Activated CD8-positive, alpha-beta T cell treated with anti-CD3 and anti-CD28 coated beads, Interleukin-2, amount 10 ng/mL, durations not matched to agents 7 days and 5 days (primary cell): Measurements from ENCODE around the gene IFT122. TPM values are rescaled to one million over a fixed set of nuclear protein-coding genes. Genes with fewer than 3 reads are reported as not detected.

Experiments
- ATAC-seq: fragments of 150-1000 bp; cut with Tn5 transposase; one replicate; pipeline ENCODE4 v1.10.0; 2021; ENCODE audit warnings: moderate library complexity
- CTCF ChIA-PET: fragments of 350-600 bp; sonication (Branson Sonifier 250); formaldehyde crosslinking; loops from one replicate; lab custom pipeline; 2021; ENCODE audit warnings: antibody characterized with exemption; lab: Charles Lee
- POLR2A ChIA-PET: fragments of 350-600 bp; sonication (Branson Sonifier 250); formaldehyde crosslinking; loops from one replicate; lab custom pipeline; 2021; ENCODE audit warnings: antibody characterized with exemption; lab: Charles Lee
- DNase-seq: peaks from one replicate; pipeline ENCODE4 v3.0.0-alpha.2; 2020
- H3K27ac Mint-ChIP-seq: one replicate; pipeline ENCODE4 v1.8.0; 2021; ENCODE audit warnings: mild to moderate bottlenecking, mixed read lengths
- H3K27me3 Mint-ChIP-seq: one replicate; pipeline ENCODE4 v1.8.0; 2021; ENCODE audit warnings: low read depth, mixed read lengths
- H3K36me3 Mint-ChIP-seq: one replicate; pipeline ENCODE4 v1.8.0; 2021; ENCODE audit warnings: low read depth, mixed read lengths
- H3K4me1 Mint-ChIP-seq: one replicate; pipeline ENCODE4 v1.8.0; 2021; ENCODE audit warnings: low read depth, mixed read lengths
- H3K4me3 Mint-ChIP-seq: one replicate; pipeline ENCODE4 v1.8.0; 2021; ENCODE audit warnings: mild to moderate bottlenecking, mixed read lengths
- H3K9me3 Mint-ChIP-seq: one replicate; pipeline ENCODE4 v1.8.0; 2022; ENCODE audit warnings: mixed read lengths; ENCODE audit not compliant: insufficient read depth
- total RNA-seq, 2 experiments: library from RNA; stranded (reverse); gene quantifications; one replicate each; pipeline ENCODE4 v1.2.3, GENCODE V29; 2021

IFT122 gene
- total RNA-seq, 2 experiments from 2014 or later, result 22.3 to 25.6 TPM

DNA sequence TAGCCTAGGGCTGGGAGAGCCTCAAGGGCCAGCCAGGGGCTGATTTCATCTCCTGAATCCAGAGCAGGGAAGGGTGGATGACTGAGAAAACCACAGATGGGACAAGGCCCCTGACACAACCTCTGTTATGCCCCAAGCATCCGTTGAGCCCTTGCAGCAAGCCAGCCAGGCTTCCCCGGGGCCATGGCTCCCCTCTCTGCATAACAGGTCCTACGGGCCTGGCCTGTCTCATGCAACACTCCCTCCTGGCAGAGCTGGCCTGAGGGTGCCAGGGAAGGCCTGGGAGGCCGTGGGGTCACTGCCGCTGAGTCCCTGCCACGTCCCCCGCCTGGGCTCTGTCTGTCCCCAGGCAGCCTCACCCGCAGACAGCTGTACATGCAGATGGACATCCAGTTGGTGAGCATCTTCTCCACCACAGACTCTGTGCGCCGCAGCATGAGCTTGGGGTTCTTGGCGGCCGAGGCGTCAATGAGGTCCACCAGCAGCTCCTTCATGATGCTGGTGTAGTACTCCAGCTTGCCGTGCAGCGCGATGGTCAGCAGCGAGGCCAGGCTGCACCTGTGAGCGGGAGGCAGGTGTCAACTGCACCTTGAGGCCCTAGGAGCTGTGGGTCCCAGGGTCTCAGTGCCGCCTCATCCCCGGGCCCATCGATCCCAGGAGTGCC lies 125.1 kb downstream of the IFT122 start:
- no peak overlapping the region for H3K4me3 Mint-ChIP-seq
- DNase-seq (no peak), ATAC-seq (no peak)
- H3K27ac Mint-ChIP-seq, result no peak overlapping the region
- no peaks in the 10 kb centered on the region for H3K4me1 Mint-ChIP-seq
- ChIA-PET POLR2A (no interaction called here), CTCF (no interaction called here)
- no peaks in the 10 kb centered on the region for H3K36me3 Mint-ChIP-seq
- H3K27me3 Mint-ChIP-seq, result peaks cover 5% of the 10 kb centered on the region
- H3K9me3 Mint-ChIP-seq, result no peaks in the 10 kb centered on the region

DNA sequence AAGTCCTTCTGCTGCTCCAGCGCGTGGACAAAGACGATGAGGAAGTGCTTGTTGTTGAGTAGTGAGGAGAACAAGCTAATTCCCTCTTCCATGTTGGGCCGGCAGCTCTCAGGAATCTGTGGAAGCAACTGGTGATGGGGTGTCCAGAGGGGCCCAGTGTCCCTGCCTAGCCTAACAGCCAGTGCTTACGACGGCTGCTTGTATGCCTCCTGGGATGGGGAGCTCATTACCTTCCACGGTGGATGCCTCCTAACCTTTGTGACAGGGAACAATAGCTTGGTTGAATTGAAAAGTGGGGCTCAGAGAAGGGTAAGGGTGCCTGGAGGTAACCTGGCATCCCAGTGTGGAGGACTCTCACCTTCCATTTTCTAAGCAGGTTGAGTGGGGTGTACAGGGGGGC lies 125.9 kb downstream of the IFT122 start:
- H3K4me1 Mint-ChIP-seq, result no peaks in the 10 kb centered on the region
- H3K36me3 Mint-ChIP-seq, result no peaks in the 10 kb centered on the region
- DNase-seq, result no peak
- H3K9me3 Mint-ChIP-seq, result no peaks in the 10 kb centered on the region
- ChIA-PET POLR2A (no interaction called here), CTCF (no interaction called here)
- no peak overlapping the region for H3K4me3 Mint-ChIP-seq
- no peak overlapping the region for H3K27ac Mint-ChIP-seq
- no peak for ATAC-seq
- H3K27me3 Mint-ChIP-seq, result peaks cover 5% of the 10 kb centered on the region

DNA sequence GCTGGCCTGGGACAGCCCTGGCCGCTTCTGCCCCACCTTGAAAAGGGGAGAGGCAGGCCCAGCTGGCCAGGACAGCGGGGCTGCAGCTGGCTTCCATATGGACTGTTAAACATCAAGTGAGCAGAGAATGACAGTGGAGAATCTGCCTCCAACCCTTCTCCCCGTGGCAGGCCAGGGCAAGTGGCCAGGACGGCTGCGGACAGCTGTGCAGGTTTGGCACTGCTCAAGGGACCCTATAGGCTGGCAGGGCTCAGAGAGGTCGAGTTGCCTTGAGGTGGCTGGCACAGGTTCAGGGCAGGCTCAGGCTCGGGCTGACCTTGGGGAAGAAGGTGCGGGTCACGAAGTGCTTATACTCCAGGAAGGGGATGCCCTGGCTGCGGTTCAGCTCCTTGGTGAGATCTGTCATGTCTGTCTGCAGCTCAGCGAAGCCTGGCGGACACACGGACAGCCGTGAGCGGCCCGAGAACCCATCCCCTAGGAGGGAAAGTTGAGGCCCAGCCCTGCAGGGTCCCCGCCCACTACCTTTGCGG lies 127.2 kb downstream of the IFT122 start:
- no peak overlapping the region for H3K4me3 Mint-ChIP-seq
- ATAC-seq (no peak), DNase-seq (no peak)
- H3K4me1 Mint-ChIP-seq, result no peaks in the 10 kb centered on the region
- peaks cover 5% of the 10 kb centered on the region for H3K27me3 Mint-ChIP-seq
- POLR2A ChIA-PET, result no interaction called here
- CTCF ChIA-PET, result no interaction called here
- no peaks in the 10 kb centered on the region for H3K9me3 Mint-ChIP-seq
- no peak overlapping the region for H3K27ac Mint-ChIP-seq
- no peaks in the 10 kb centered on the region for H3K36me3 Mint-ChIP-seq

DNA sequence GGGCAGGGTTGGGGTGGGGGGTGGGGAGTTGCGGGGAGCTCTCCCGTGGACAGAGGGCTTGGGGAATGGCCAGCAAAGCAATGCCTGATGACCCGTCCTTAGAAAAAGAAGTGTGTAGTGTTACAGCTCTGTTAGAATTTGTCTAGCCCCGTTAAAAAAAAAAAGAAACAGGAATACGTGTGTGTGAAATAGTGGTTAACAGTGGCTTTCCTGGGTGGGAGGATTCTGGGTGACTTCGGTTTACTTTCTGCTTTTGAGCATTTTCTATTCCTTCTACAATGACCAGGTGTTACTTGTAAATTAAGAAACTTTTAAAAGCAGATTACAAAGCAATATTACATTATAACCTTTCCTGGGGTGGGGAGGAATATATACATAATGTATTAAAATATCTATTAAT lies 127.9 kb downstream of the IFT122 start:
- POLR2A ChIA-PET, result no interaction called here
- ATAC-seq, result no peak
- Mint-ChIP-seq H3K4me3 (no peak overlapping the region), H3K36me3 (no peaks in the 10 kb centered on the region), H3K9me3 (no peaks in the 10 kb centered on the region), H3K27ac (no peak overlapping the region), H3K27me3 (peaks cover 5% of the 10 kb centered on the region), H3K4me1 (no peaks in the 10 kb centered on the region)
- DNase-seq, result no peak
- CTCF ChIA-PET, result no interaction called here

DNA sequence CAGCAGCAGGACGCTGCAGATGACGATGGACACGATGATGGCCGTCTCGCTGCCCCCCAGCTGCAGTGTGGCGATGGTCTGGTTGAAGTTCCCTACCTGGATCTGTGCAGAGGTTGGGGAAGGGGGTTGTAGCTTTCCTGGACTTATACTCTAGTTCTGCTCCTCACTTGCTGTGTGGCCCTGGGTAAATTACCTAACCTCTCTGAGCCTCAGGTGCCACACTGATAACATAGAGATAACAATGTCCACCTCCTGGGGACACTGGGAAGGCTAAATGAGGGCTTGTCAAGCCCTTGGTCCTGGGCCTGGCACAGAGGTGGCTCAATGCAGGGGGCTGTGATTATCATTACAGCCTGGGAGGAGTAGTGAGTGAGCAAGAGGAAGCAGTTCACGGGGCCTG lies 129.8 kb downstream of the IFT122 start:
- no peaks in the 10 kb centered on the region for H3K9me3 Mint-ChIP-seq
- DNase-seq (no peak), ATAC-seq (no peak)
- H3K36me3 Mint-ChIP-seq, result no peaks in the 10 kb centered on the region
- peaks cover 5% of the 10 kb centered on the region for H3K27me3 Mint-ChIP-seq
- H3K27ac Mint-ChIP-seq, result no peak overlapping the region
- H3K4me3 Mint-ChIP-seq, result no peak overlapping the region
- ChIA-PET POLR2A (interaction anchor here (0.6 kb wide), 1 partner anchor 143 kb away, joined by 3 read pairs; no protein-coding TSS in a partner anchor), CTCF (no interaction called here)
- no peaks in the 10 kb centered on the region for H3K4me1 Mint-ChIP-seq

Other genes starting within 250 kb of the IFT122 start
- gene COPG1, start 190.6 kb upstream of the IFT122 start, total RNA-seq, result 100 to 1,000 TPM; 135 to 140 TPM
- 10 to 100 TPM; 58.2 to 62.2 TPM for gene HMCES, start 161.4 kb upstream of the IFT122 start, total RNA-seq
- under 1 TPM; 0.42 to 0.45 TPM for gene EFCAB12, start 11.6 kb upstream of the IFT122 start, total RNA-seq
- gene MBD4, start 276 bp upstream of the IFT122 start, total RNA-seq, result 10 to 100 TPM; 50.1 to 50.6 TPM
- gene RHO, start 88.4 kb downstream of the IFT122 start, total RNA-seq, result not detected
- gene H1-8, start 103.0 kb downstream of the IFT122 start, total RNA-seq, result not detected
- 1 to 10 TPM; 3.7 to 4.1 TPM for gene PLXND1, start 166.5 kb downstream of the IFT122 start, total RNA-seq